LHCN-M2 (cell line): Measurements from ENCODE around the gene OSBPL2. TPM values are rescaled to one million over a fixed set of nuclear protein-coding genes. Genes with fewer than 3 reads are reported as not detected.
A peak's percentile ranks its signal among the peaks of the same experiment; 100 is the strongest.

ENCODE experiments used
- DNase-seq: peaks from one replicate; pipeline ENCODE4 v3.0.0-alpha.2; 2012; ENCODE audit warnings: low read depth
- total RNA-seq: library from RNA; depleted of rRNA; stranded (reverse); fragments of >200 nt; gene quantifications from 2 replicates; pipeline ENCODE4 v1.2.3, GENCODE V29; 2014

OSBPL2 gene
- total RNA-seq, 1 experiment from 2014 or later = 12.7 TPM

- no peak for DNase-seq
These were observed 4.0 kb upstream of the OSBPL2 start for GRCh38 chr20:62234339-62234738.

- DNase-seq = no peak
These were observed 3.1 kb upstream of the OSBPL2 start for GRCh38 chr20:62235001-62235776.

- DNase-seq = no peak
These were observed 2.6 kb upstream of the OSBPL2 start for GRCh38 chr20:62235777-62236157.

- no peak for DNase-seq
These were observed 2.1 kb upstream of the OSBPL2 start for GRCh38 chr20:62236200-62236599.

GRCh38 chr20:62236766-62237513 is 1.4 kb upstream of the OSBPL2 start:
- no peak for DNase-seq

GRCh38 chr20:62237514-62237800 is 864 bp upstream of the OSBPL2 start:
- DNase-seq = no peak

- DNase-seq = no peak
These were observed 402 bp downstream of the OSBPL2 start for GRCh38 chr20:62238569-62239277.

- no peak for DNase-seq
These were observed 1.1 kb downstream of the OSBPL2 start for GRCh38 chr20:62239278-62239879.

- DNase-seq = no peak
These were observed 1.8 kb downstream of the OSBPL2 start for GRCh38 chr20:62240020-62240685.

- DNase-seq = no peak
These were observed 3.2 kb downstream of the OSBPL2 start for GRCh38 chr20:62241506-62241905.

GRCh38 chr20:62242176-62242575 is 3.9 kb downstream of the OSBPL2 start:
- DNase-seq = no peak

GRCh38 chr20:62243106-62243505 is 4.8 kb downstream of the OSBPL2 start:
- DNase-seq = no peak

- DNase-seq = no peak
These were observed 5.7 kb downstream of the OSBPL2 start for GRCh38 chr20:62243906-62244515.

- no peak for DNase-seq
These were observed 6.4 kb downstream of the OSBPL2 start for GRCh38 chr20:62244644-62245108.

- DNase-seq = no peak
These were observed 7.6 kb downstream of the OSBPL2 start for GRCh38 chr20:62245911-62246280.

GRCh38 chr20:62246431-62246830 is 8.1 kb downstream of the OSBPL2 start:
- no peak for DNase-seq

GRCh38 chr20:62246872-62247652 is 8.7 kb downstream of the OSBPL2 start:
- no peak for DNase-seq

GRCh38 chr20:62248890-62249560 is 10.7 kb downstream of the OSBPL2 start:
- DNase-seq = no peak

- DNase-seq = peak; percentile 65
These were observed 14.1 kb downstream of the OSBPL2 start for GRCh38 chr20:62252342-62252966.
